Natural killer cell (primary cell): Measurements from ENCODE around the gene SMAD1. TPM values are rescaled to one million over a fixed set of nuclear protein-coding genes. Genes with fewer than 3 reads are reported as not detected.

ENCODE experiments used
- ATAC-seq, 3 donors: fragments of 150-1000 bp in 2 of 3; fragments of 200-7000 bp in 1 of 3; cut with Tn5 transposase; 1 replicate in 1 of 3; 2 replicates in 2 of 3; pipeline ENCODE4 v1.10.0; 2021; ENCODE audit warnings: mild to moderate bottlenecking in 2 of 3, moderate library complexity in 2 of 3
- DNase-seq, 2 donors: peaks; one replicate each; pipeline versions ENCODE4 v3.0.0 to v3.0.0-alpha.2; 2013 to 2021; ENCODE audit warnings: mixed read lengths in 1 of 2
- H3K27ac ChIP-seq: one replicate; pipeline ENCODE4 v1.5.1; 2013; ENCODE audit warnings: mild to moderate bottlenecking, low read length
- H3K27me3 ChIP-seq: one replicate; pipeline ENCODE4 v1.6.1; 2013; ENCODE audit warnings: low read length; ENCODE audit not compliant: control insufficient read depth, insufficient read depth
- H3K36me3 ChIP-seq: one replicate; pipeline ENCODE4 v1.6.1; 2013; ENCODE audit warnings: low read length; ENCODE audit not compliant: control insufficient read depth, insufficient read depth
- H3K4me1 ChIP-seq: one replicate; pipeline ENCODE4 v1.6.1; 2013; ENCODE audit warnings: low read length; ENCODE audit not compliant: control insufficient read depth, insufficient read depth
- H3K4me3 ChIP-seq: one replicate; pipeline ENCODE4 v1.5.1; 2013; ENCODE audit warnings: low read length
- H3K9me3 ChIP-seq: one replicate; pipeline ENCODE4 v1.6.1; 2013; ENCODE audit warnings: low read length; ENCODE audit not compliant: control insufficient read depth, insufficient read depth
- H3K27ac Mint-ChIP-seq, 2 donors: one replicate each; pipeline ENCODE4 v1.8.0; 2022; ENCODE audit warnings: mild to moderate bottlenecking in 2 of 2, mixed read lengths in 2 of 2, moderate library complexity in 1 of 2
- H3K27me3 Mint-ChIP-seq, 2 donors: one replicate each; pipeline ENCODE4 v1.8.0; 2022; ENCODE audit warnings: low read depth in 2 of 2, mixed read lengths in 2 of 2
- H3K36me3 Mint-ChIP-seq: one replicate; pipeline ENCODE4 v1.8.0; 2022; ENCODE audit warnings: mixed read lengths
- H3K4me1 Mint-ChIP-seq, 2 donors: one replicate each; pipeline ENCODE4 v1.8.0; 2022; ENCODE audit warnings: mixed read lengths in 2 of 2
- H3K4me3 Mint-ChIP-seq: one replicate; pipeline ENCODE4 v1.8.0; 2022; ENCODE audit warnings: mild to moderate bottlenecking, moderate library complexity, mixed read lengths
- H3K9me3 Mint-ChIP-seq, 2 donors: one replicate each; pipeline ENCODE4 v1.8.0; 2022; ENCODE audit warnings: mixed read lengths in 2 of 2
- WGBS: methylation state at CpG from one replicate; pipeline ENCODE4 v1.1.7; 2013; ENCODE audit warnings: missing lambda C conversion rate; ENCODE audit not compliant: insufficient coverage; 5-methylcytosine and 5-hydroxymethylcytosine counted together
- intact Hi-C: fragments of 100-400 bp; cut with micrococcal nuclease; formaldehyde crosslinking; loops from one replicate; pipeline ENCODE4 v1.14.2; 2022
- total RNA-seq, 4 donors: library from RNA; stranded (reverse); fragments of 120-200 nt in 1 of 4; gene quantifications; one replicate each; pipeline versions ENCODE4 v1.2.3 to v1.2.4, GENCODE V29; 2013 to 2022
- TF ChIP-seq, protein P1 (sequence below): fragments of 200-600 bp; IDR thresholded peaks from one replicate; pipeline ENCODE4 v1.8.0; 2022; ENCODE audit warnings: antibody characterized with exemption

Gene SMAD1
- total RNA-seq, 3 donors from 2014 or later (not counting 1 experiment from before 2014, with no cell fraction given) = 2.2 to 12.8 (median 9.9) TPM

DNA sequence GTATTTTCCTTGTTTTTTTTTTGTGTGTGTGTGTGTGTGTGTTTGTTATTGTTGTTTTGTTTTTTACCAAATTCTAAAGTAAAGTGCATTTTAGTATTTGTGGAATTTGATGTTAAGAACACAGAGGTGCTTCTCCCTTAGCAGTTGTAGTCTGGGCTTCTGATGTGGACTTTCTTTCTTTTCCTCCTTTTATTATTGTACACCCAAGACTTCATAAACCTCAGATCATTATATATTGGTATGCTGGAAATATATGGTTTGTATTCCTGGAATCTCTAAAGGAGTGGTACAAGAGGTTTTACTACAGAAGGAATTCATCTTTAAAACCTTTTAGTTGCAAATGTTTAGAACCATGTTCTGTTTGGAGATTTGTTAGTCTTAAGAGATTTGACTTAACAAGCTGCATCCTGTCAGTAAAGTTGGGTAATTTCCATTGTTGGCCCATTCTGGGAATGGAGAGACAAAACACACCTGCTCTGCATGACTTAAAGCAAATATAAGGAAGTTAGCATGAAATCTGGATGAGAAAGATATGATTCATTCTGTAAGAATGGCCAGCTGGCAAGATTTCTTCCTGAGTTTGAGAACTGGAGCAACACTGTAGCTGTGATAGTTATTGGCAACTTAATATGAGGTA is 64.0 kb downstream of the SMAD1 start:
- DNase-seq (no peak), ATAC-seq (no peak)
- H3K9me3 Mint-ChIP-seq = no peaks in the 10 kb centered on the region
- Histone ChIP-seq H3K4me1 (no peaks in the 10 kb centered on the region), H3K27me3 (no peaks in the 10 kb centered on the region), H3K4me3 (no peak overlapping the region), H3K27ac (no peak overlapping the region), H3K9me3 (no peaks in the 10 kb centered on the region), H3K36me3 (no peaks in the 10 kb centered on the region)
- H3K36me3 Mint-ChIP-seq = no peaks in the 10 kb centered on the region
- no peaks in the 10 kb centered on the region for H3K27me3 Mint-ChIP-seq
- no peak overlapping the region for H3K27ac Mint-ChIP-seq
- TF ChIP-seq, protein P1, sequence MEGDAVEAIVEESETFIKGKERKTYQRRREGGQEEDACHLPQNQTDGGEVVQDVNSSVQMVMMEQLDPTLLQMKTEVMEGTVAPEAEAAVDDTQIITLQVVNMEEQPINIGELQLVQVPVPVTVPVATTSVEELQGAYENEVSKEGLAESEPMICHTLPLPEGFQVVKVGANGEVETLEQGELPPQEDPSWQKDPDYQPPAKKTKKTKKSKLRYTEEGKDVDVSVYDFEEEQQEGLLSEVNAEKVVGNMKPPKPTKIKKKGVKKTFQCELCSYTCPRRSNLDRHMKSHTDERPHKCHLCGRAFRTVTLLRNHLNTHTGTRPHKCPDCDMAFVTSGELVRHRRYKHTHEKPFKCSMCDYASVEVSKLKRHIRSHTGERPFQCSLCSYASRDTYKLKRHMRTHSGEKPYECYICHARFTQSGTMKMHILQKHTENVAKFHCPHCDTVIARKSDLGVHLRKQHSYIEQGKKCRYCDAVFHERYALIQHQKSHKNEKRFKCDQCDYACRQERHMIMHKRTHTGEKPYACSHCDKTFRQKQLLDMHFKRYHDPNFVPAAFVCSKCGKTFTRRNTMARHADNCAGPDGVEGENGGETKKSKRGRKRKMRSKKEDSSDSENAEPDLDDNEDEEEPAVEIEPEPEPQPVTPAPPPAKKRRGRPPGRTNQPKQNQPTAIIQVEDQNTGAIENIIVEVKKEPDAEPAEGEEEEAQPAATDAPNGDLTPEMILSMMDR = no peak
- no peaks in the 10 kb centered on the region for H3K4me1 Mint-ChIP-seq
- H3K4me3 Mint-ChIP-seq = no peak overlapping the region
- intact Hi-C loops = no loop called here

GRCh38 chr4:145546175-145546915 is 64.7 kb downstream of the SMAD1 start:
- Histone ChIP-seq H3K4me3 (no peak overlapping the region), H3K4me1 (no peaks in the 10 kb centered on the region), H3K27ac (no peak overlapping the region), H3K9me3 (no peaks in the 10 kb centered on the region), H3K36me3 (no peaks in the 10 kb centered on the region), H3K27me3 (no peaks in the 10 kb centered on the region)
- DNase-seq (no peak), ATAC-seq (no peak)
- H3K36me3 Mint-ChIP-seq = no peaks in the 10 kb centered on the region
- H3K27me3 Mint-ChIP-seq = no peaks in the 10 kb centered on the region
- 96% methylated on average over 7 of the region's 7 CpGs for WGBS
- no peaks in the 10 kb centered on the region for H3K4me1 Mint-ChIP-seq
- TF ChIP-seq, protein P1 = no peak
- H3K4me3 Mint-ChIP-seq = no peak overlapping the region
- H3K27ac Mint-ChIP-seq = no peak overlapping the region
- intact Hi-C loops = no loop called here
- no peaks in the 10 kb centered on the region for H3K9me3 Mint-ChIP-seq

DNA sequence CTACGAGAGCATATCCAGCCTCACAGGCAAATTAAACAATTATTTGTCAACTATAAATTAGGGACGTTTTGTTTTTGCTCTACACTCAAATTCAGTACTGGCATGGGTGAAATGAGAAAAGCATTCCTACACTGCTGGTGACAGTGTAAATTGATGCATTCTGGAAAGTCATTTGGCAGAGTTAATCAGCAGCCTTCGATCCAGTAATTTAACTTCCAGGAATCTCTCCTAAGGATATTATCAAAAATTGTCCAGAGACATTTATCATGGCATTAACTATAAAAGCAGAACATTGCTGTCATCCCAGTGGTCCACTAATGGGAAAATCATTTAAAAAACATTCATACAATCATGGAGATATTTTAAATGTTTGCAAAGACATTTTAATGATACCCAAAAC is 70.0 kb downstream of the SMAD1 start:
- H3K27ac ChIP-seq = no peak overlapping the region
- intact Hi-C loops = no loop called here
- Mint-ChIP-seq H3K27me3 (no peaks in the 10 kb centered on the region), H3K4me1 (peaks cover 10 to 13% of the 10 kb centered on the region in 2 donors), H3K36me3 (no peaks in the 10 kb centered on the region), H3K4me3 (no peak overlapping the region), H3K27ac (peak overlapping the region; percentile 52 to 86), H3K9me3 (no peaks in the 10 kb centered on the region)
- ATAC-seq (no peak), DNase-seq (no peak)
- TF ChIP-seq, protein P1 = no peak
- WGBS = 83% methylated on average over 2 of the region's 3 CpGs
- no peaks in the 10 kb centered on the region for H3K9me3 ChIP-seq
- H3K36me3 ChIP-seq = no peaks in the 10 kb centered on the region
- no peak overlapping the region for H3K4me3 ChIP-seq
- H3K4me1 ChIP-seq = no peaks in the 10 kb centered on the region
- no peaks in the 10 kb centered on the region for H3K27me3 ChIP-seq
